Activated T-helper 17 cell treated with anti-CD3 and anti-CD28 coated beads, Interleukin-2, amount 50 U/mL, for 72 hours (primary cell): ENCODE measurements around the gene CAPZA3. TPM values are rescaled to one million over a fixed set of nuclear protein-coding genes. Genes with fewer than 3 reads are reported as not detected.
"Not testable (repeated sequence)": the region's sequence is repeated elsewhere in the genome, so short reads cannot be mapped to it uniquely, and the experiment has no call there.

Experiments
- ATAC-seq: fragments of 150-1000 bp; cut with Tn5 transposase; replicated peaks from 2 replicates; pipeline ENCODE4 v1.10.0; 2021; ENCODE audit warnings: mild to moderate bottlenecking, moderate library complexity
- H3K27ac Mint-ChIP-seq: one replicate; pipeline ENCODE4 v1.8.0; 2022; ENCODE audit warnings: mixed read lengths
- H3K27me3 Mint-ChIP-seq: one replicate; pipeline ENCODE4 v1.8.0; 2022; ENCODE audit warnings: mixed read lengths
- H3K36me3 Mint-ChIP-seq: one replicate; pipeline ENCODE4 v1.8.0; 2022; ENCODE audit warnings: low read depth, mild to moderate bottlenecking, mixed read lengths
- H3K4me1 Mint-ChIP-seq: one replicate; pipeline ENCODE4 v1.8.0; 2022; ENCODE audit warnings: mixed read lengths
- H3K4me3 Mint-ChIP-seq: one replicate; pipeline ENCODE4 v1.8.0; 2022; ENCODE audit warnings: mild to moderate bottlenecking, mixed read lengths
- H3K9me3 Mint-ChIP-seq: one replicate; pipeline ENCODE4 v1.8.0; 2022; ENCODE audit warnings: mixed read lengths
- total RNA-seq, 2 donors: library from RNA; stranded (reverse); gene quantifications; one replicate each; pipeline ENCODE4 v1.2.3, GENCODE V29; 2022

Gene CAPZA3
- total RNA-seq, 2 donors from 2014 or later: not detected

DNA sequence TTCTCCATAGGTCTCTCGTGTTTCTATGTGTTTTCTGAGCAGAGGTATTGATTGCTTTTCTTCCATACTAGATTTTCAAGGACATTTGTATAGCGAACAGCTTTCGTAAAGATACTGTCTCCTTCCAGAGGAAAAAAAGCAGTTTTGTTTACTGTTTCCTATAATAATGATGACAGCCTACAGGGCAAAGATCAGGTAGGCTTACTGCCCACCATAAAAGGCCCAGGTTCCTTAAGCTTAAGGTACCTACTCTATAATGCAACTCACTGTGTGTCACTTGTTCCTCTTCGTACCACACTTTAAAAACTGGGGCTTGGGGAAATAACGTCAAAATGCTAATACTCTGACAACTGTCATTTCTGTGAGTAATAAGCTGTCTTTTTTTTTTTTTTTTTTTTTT is 6.8 kb upstream of the CAPZA3 start:
- no peak overlapping the region for H3K4me3 Mint-ChIP-seq
- no peaks in the 10 kb centered on the region for H3K4me1 Mint-ChIP-seq

GRCh38 chr12:18747895-18748294 is 10.0 kb downstream of the CAPZA3 start:
- Mint-ChIP-seq H3K4me3 (no peak overlapping the region), H3K27ac (no peak overlapping the region), H3K9me3 (no peaks in the 10 kb centered on the region), H3K36me3 (no peaks in the 10 kb centered on the region), H3K27me3 (no peaks in the 10 kb centered on the region), H3K4me1 (no peaks in the 10 kb centered on the region)
- no peak for ATAC-seq

More for the DNA sequence above, 6.8 kb upstream of the CAPZA3 start:
- Mint-ChIP-seq H3K27ac (no peak overlapping the region), H3K9me3 (no peaks in the 10 kb centered on the region), H3K36me3 (no peaks in the 10 kb centered on the region), H3K27me3 (no peaks in the 10 kb centered on the region)
- ATAC-seq: no peak

DNA sequence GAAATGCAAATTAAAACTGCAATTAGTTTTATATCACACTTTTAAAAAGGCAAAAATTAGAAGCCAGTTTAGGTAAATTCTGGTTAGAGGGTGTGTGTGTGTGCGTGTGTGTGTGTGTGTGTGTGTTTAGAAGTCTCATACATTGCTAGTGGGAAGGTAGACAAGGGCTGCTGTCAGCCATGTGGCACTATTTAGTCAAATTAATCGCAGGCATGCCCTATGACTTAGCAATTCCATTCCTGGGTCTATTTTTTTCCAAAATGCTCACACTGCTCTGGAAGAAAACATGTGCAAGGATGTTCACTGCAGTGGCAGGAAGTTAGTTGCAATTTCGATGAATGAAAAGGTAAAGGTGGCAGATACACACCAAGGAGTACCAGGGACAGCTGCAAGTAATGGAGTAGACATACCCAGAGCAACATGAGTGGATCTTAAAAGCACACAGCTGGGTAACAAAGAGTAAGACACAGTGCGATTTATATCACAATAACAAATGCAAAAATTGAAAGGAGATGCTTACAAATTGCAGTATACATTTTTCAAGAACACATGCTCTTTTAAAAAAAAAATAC is 11.6 kb downstream of the CAPZA3 start:
- Mint-ChIP-seq H3K27me3 (no peaks in the 10 kb centered on the region), H3K27ac (no peak overlapping the region), H3K4me1 (no peaks in the 10 kb centered on the region), H3K4me3 (no peak overlapping the region), H3K9me3 (no peaks in the 10 kb centered on the region), H3K36me3 (no peaks in the 10 kb centered on the region)
- no peak for ATAC-seq

DNA sequence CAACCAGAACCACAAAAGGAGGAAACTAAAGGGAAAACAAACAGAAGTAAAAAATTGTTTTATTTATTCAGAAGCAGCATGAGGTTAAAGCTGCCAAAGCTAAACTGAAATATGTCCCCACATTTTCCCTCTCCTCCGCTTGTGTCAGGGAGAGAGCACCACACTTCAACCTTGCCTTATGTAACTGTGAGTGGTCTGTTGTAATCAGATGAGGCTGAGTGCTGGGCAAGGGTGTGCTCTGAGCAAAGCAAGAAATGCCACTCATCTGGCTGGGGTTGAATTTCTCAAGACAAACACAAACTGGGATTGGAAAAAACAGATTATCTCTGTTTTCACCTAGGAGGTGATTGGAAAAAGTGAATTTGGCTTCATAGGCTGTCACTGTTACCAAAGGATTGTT is 12.2 kb downstream of the CAPZA3 start:
- H3K4me3 Mint-ChIP-seq: no peak overlapping the region
- no peaks in the 10 kb centered on the region for H3K27me3 Mint-ChIP-seq
- no peaks in the 10 kb centered on the region for H3K36me3 Mint-ChIP-seq
- no peak overlapping the region for H3K27ac Mint-ChIP-seq
- ATAC-seq: no peak
- H3K4me1 Mint-ChIP-seq: no peaks in the 10 kb centered on the region
- no peaks in the 10 kb centered on the region for H3K9me3 Mint-ChIP-seq

DNA sequence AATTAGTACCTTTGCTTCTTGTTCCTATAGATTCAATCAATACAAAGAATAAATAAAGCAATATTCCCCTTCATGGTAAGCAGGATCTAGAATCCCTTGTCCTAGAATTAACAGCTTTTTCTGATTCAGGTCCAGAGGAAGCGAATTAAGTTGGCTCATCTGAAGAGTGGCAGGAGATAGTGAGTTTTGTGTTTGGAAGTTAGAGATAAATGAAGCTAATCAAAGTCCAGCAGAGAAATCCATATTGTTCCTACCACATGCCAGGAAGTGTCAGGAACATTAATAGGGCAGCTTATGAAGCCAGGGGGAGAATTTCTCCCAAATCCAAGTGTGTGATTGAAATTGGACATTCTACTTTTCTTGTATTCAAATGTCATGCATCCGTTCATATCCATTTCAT is 13.9 kb downstream of the CAPZA3 start:
- Mint-ChIP-seq H3K27me3 (no peaks in the 10 kb centered on the region), H3K27ac (no peak overlapping the region), H3K4me1 (no peaks in the 10 kb centered on the region), H3K36me3 (no peaks in the 10 kb centered on the region), H3K4me3 (no peak overlapping the region), H3K9me3 (no peaks in the 10 kb centered on the region)
- ATAC-seq: no peak

- Mint-ChIP-seq H3K4me1 (no peaks in the 10 kb centered on the region), H3K27me3 (no peaks in the 10 kb centered on the region), H3K9me3 (no peaks in the 10 kb centered on the region), H3K27ac (no peak overlapping the region), H3K4me3 (no peak overlapping the region), H3K36me3 (no peaks in the 10 kb centered on the region)
- no peak for ATAC-seq
Measured at GRCh38 chr12:18752280-18752920, 14.5 kb downstream of the CAPZA3 start.

DNA sequence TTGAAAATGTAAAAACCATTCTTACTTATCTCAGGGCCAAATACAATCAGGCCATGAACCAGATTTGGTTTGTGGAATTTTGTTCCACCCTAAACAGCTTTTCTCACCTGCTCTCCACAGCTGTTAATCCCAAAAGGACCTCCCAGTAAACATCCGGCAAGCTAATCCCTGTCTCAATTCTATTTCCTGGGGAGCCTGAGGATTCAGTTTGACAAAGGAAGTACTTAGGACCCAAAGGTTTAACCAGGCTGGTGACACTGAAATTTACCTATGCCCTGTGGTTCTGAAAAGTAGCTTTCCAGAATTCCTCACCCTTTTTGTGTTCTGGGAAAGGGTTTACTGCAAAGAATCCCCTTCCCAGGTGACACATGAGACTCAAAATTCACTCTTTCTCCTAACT is 15.0 kb downstream of the CAPZA3 start:
- Mint-ChIP-seq H3K4me1 (no peaks in the 10 kb centered on the region), H3K27ac (no peak overlapping the region), H3K36me3 (no peaks in the 10 kb centered on the region), H3K4me3 (no peak overlapping the region), H3K27me3 (no peaks in the 10 kb centered on the region), H3K9me3 (peaks cover under 1% of the 10 kb centered on the region)
- ATAC-seq: no peak

DNA sequence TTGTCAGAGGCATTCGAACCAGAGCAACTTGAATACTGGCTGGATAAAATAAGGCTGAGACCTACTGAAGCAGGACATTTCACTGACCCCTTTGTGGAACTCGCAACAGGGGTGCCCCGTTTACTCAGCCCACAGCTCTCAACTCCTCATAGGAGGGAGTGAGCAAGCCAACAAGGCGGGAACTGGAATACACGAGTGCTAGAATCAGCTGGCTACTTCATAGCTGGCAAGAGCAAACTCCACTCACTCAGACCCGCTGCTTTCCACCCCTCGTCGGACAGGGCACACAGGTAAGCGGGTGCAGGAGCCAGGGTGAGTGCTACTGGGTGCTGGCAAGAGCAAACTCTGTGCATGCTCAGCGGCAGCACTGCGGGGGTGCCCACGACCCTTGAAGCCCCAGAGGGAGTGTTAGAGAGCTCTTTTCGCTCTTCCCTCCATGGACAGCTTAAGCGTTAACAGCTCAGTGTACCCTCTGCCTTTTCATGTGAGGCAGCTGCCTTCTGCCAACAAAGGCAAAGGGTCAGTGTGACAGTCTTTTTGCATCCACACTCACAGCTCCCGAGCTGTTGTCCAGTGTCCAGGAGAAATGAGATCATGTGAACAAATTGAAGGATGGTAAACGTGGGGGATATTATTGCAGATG is 15.7 kb downstream of the CAPZA3 start:
- Mint-ChIP-seq H3K9me3 (peaks cover 3% of the 10 kb centered on the region), H3K27me3 (no peaks in the 10 kb centered on the region), H3K36me3 (no peaks in the 10 kb centered on the region), H3K27ac (no peak overlapping the region), H3K4me1 (no peaks in the 10 kb centered on the region), H3K4me3 (no peak overlapping the region)
- no peak for ATAC-seq

DNA sequence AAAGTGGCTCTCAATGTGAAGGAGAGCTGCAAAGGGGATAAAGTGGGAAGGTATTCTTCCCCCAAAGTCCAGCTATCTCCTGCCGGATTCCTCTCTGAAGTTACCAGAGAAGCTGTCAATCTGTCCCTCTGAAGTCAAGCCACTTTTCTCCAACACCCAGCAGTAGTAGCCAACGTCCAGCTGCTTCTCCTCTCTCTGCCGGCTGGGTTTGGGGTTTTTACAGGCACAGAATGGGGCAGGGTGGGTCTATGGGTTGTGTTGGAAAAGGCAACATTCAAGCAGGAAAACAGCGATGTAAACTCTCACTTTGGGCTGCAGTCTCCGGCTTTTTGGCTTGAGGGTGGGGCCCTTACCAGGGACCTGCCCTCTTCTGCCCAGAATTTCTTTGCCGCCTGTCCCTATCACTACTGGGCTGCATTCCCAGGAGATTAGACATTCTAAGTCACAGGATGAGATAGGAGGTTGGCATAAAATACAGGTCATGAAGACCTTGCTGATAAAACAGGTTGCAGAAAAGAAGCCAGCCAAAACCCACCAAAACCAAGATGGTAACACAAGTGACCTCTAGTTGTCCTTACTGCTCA is 16.3 kb downstream of the CAPZA3 start:
- Mint-ChIP-seq H3K27me3 (no peaks in the 10 kb centered on the region), H3K27ac (no peak overlapping the region), H3K36me3 (no peaks in the 10 kb centered on the region), H3K4me3 (no peak overlapping the region), H3K4me1 (no peaks in the 10 kb centered on the region), H3K9me3 (peaks cover 3% of the 10 kb centered on the region)
- no peak for ATAC-seq

DNA sequence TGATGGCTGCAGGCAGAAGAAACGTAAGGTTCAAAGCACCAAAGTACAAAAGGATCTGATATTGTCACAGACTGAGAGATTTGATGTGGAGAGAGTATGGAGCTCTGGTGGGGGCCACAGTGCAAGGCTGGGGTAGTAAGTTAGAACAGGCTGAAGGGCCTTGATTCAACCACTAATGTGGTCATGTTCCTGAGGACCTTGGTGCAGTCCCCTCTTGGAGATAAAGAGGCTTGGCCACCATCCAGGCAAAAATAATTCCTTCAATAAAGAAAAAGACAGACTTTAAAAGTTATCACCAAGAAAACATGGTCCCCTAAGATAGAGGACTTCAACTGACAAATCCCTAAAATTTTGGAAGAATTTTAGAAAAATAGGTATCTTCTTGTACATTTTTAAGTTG is 17.4 kb downstream of the CAPZA3 start:
- no peak for ATAC-seq
- Mint-ChIP-seq H3K4me3 (no peak overlapping the region), H3K27ac (no peak overlapping the region), H3K4me1 (no peaks in the 10 kb centered on the region), H3K27me3 (no peaks in the 10 kb centered on the region), H3K9me3 (peaks cover 3% of the 10 kb centered on the region), H3K36me3 (no peaks in the 10 kb centered on the region)

DNA sequence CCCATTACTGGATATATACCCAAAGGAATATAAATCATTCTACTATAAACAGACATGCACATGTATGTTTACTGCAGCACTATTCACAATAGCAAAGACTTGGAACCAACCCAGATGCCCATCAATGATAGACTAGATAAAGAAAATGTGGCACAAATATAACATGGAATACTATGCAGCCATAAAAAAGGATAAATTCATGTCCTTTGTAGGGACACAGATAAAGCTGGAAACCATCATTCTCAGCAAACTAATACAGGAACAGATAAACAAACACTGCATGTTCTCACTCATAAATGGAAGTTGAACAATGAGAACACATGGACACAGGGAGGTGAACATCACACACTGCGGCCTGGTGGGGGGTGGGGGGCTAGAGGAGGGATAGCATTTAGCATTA is 28.6 kb downstream of the CAPZA3 start:
- not testable (repeated sequence) for H3K27ac Mint-ChIP-seq, H3K4me1 Mint-ChIP-seq, H3K4me3 Mint-ChIP-seq, H3K27me3 Mint-ChIP-seq, ATAC-seq, H3K36me3 Mint-ChIP-seq
- peaks cover 13% of the 10 kb centered on the region for H3K9me3 Mint-ChIP-seq

DNA sequence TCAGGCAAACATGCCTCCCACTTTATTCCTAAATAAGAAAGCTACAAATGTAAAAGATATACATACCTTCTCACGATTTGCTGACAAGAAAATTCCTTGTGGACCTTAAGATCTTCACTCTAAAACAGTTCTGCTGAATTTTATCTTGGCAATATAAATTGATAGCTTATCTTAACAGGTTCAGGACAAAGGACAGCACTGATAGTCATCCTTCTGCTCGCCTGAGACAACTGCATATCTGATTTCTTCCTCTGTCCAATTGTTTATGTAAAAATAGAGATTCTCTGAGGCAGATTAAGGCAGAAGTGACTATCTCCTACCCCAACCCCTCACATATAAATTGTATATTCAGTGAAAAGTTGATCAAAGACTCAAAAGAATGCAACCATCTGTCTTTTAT is 44.9 kb downstream of the CAPZA3 start:
- no peaks in the 10 kb centered on the region for H3K36me3 Mint-ChIP-seq
- no peaks in the 10 kb centered on the region for H3K27me3 Mint-ChIP-seq
- H3K4me3 Mint-ChIP-seq: no peak overlapping the region
- H3K4me1 Mint-ChIP-seq: no peaks in the 10 kb centered on the region
- ATAC-seq: no peak
- H3K27ac Mint-ChIP-seq: no peak overlapping the region
- peaks cover 12% of the 10 kb centered on the region for H3K9me3 Mint-ChIP-seq

DNA sequence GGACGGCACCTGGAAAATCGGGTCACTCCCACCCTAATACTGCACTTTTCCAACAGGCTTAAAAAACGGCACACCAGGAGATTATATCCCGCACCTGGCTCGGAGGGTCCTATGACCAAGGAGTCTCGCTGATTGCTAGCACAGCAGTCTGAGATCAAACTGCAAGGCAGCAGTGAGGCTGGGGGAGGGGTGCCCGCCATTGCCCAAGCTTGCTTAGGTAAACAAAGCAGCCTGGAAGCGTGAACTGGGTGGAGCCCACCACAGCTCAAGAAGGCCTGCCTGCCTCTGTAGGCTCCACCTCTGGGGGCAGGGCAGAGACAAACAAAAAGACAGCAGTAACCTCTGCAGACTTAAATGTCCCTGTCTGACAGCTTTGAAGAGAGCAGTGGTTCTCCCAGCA is 47.5 kb downstream of the CAPZA3 start:
- not testable (repeated sequence) for H3K27ac Mint-ChIP-seq, H3K9me3 Mint-ChIP-seq, H3K4me3 Mint-ChIP-seq, H3K27me3 Mint-ChIP-seq, H3K4me1 Mint-ChIP-seq, H3K36me3 Mint-ChIP-seq, ATAC-seq
